HG03571 (cell line): ENCODE results near the gene PRSS57.
"Not testable (repeated sequence)": the region's sequence is repeated elsewhere in the genome, so short reads cannot be mapped to it uniquely, and the experiment has no call there.

Experiments used
- ATAC-seq: cut with Tn5 transposase; IDR thresholded peaks from one replicate; pipeline ENCODE4 v1.9.1; 2021; ENCODE audit not compliant: unreplicated experiment

The PRSS57 gene

DNA sequence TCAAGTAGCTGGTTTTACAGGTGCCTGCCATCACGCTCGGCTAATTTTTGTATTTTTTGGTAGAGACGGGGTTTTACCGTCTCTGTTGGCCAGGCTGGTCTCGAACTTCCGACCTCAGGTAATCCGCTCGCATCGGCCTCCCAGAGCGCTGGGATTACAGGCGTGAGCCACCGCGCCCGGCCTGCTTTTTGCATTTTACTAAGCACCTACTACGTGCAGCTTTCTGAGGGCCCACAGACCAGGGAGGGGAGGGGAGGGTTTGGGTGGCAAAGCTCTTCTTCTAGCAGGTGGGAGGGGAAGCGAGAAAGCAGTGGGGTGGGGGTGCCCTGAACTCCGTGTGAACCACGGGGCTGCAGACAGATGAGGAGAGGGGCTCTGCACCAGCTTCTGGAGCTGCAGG lies 28.5 kb upstream of the PRSS57 start:
- no peak for ATAC-seq

GRCh38 chr19:723247-723646 lies 28.0 kb upstream of the PRSS57 start:
- ATAC-seq = no peak

DNA sequence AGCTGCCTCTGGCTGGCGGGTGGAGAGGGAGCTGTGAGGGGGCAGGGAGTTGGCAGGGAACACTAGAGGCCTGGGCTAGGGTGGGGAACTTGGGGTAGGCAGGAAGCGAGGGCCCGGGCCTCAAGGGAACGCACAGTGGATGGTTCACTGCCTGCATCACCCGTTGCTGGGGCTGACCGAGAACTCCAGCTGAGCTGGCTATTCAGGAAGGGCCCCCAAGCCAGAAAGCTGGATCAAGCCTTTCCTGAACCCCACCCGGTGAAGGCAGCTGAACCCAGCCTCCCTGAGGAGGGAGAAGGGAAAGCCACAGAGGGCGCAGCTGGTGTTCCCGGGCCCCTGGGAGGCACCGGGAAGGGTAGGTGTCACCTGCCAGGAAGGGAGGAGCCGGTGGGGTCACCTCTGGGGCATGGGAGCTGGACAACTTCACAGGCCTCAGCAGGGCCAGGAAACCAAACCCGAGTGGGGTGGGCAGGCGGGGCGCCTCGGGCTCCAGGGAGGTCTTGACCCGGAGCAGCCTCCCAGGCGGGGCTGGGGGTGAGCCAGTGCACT lies 27.4 kb upstream of the PRSS57 start:
- ATAC-seq = no peak

GRCh38 chr19:720345-721160 lies 25.3 kb upstream of the PRSS57 start:
- no peak for ATAC-seq

GRCh38 chr19:719636-720344 lies 24.5 kb upstream of the PRSS57 start:
- ATAC-seq = no peak

DNA sequence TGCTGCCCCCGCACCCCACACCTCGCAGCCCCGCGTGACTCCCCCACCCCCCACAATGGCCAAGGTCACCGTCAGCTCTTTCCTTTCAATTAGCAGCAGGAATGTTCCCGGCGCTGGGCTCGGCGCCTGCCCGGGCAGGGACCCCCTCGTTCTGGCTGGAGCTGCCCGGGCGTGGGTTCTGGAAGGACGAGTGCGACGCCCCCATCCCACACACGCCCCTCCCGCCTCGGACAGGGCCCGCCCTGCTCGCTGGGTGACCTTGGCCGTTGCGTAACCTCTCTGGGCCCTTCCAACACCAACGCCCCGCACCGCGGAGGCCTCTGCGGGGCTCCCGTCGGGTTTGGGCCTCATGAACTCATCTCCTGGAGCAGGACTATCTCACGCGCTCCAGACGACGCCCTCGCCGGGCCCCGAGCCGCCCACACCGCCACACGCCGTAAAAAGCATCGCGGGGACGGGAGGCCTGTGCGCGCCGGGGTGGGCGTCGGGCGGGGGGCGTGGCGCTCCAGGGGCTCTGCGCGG lies 23.8 kb upstream of the PRSS57 start:
- no peak for ATAC-seq

DNA sequence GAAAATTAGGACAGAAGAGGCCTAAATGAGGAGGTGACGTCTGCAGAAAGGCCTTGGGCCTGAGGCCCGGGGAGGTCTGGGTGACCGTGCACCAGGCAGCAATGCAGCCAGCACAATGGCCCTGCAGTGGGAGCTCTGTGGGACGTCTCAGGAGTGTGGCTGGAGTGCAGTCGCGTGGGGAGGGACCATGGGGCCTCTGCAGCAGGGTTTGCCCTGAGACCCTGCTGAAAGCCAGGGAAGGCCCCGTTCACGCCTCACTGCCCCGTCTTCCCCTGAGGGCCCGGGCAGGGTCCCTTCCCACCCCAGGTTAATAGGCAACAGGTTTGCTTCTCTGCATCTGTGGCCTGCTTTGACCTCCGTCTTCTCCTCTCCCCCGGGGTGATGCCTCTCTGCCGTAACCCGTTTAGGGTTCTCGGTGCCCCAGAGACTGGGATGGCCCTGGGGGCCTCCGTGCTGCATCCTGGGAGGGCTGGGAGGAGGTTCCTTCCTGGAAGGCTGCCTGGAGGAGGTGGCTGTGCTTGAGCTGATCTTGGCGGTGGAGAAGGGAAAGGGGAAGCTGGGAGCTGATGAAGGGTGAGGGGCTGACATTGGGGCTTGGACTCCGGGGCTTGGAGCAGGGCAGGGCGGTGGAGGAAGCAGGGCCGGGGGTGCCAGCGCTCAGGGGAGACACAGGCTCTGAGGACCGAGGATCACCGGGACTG lies 23.1 kb upstream of the PRSS57 start:
- ATAC-seq = no peak

- ATAC-seq = no peak
Measured at GRCh38 chr19:715347-715746, 20.1 kb upstream of the PRSS57 start.

GRCh38 chr19:711254-711653 lies 16.0 kb upstream of the PRSS57 start:
- ATAC-seq = no peak

DNA sequence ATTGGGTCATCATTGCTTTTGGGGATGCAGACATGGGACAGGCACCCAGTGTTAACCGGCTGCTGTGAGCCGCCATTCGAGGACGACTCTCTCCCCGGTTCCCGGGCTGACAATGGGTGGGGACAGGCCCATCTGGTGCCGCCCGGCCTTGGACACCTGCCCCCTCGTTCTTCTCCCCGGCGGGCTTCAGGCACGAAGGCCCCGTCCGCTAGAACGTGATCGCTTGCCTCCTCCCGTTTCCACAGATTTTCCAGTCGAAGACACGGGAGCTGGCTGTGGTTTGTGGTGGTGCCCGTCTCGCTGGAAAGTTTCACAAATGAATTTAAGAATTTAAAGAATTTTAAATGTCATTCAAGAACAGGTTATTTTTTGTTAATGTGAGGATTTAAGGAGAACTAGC lies 15.5 kb upstream of the PRSS57 start:
- no peak for ATAC-seq

GRCh38 chr19:709965-710571 lies 14.8 kb upstream of the PRSS57 start:
- no peak for ATAC-seq

DNA sequence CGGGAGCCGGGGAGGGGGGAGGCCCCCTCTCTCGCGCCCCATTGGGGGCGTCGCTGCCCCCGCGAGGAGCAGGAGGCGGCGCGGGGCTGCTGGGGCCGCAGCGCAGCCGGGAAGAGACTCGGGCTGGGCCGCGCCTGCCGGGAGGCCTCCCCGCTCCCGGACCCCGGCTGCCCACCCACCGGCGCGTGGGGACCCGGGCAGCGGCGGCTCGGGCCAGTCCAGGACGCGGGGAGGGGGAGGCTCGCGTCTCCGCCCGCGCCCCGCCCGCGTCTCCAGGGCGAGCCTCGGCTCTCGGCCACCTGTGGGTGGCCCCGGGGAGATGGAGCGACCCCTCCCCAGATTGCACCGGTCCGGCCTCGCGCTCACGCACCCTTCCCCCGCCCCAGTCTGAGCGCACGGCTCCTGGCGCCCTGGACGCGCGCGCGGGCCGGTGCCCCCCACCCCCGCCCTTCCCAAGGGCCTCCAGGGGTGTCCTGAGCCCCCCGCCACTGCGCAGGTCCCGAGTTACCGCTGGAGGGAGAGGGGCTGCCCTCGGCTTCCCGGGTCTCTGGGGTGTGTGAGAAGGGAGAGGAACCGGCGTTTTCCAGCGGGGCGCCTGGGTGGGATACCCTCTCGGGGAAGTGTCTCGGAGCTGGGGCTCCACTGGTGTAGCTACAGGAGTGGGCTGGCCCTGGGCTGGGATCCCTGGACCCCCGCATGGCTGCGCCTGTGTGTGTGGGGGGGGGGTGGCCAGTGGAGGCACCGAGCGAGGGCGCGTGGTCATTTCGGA lies 14.1 kb upstream of the PRSS57 start:
- no peak for ATAC-seq

GRCh38 chr19:708154-709143 lies 13.2 kb upstream of the PRSS57 start, which contains the start of gene PALM:
PALM (plus strand) TSS chr19:708935; CDS start chr19:709147, 212 bp downstream.
- ATAC-seq = no peak

GRCh38 chr19:704447-704741 lies 9.1 kb upstream of the PRSS57 start:
- ATAC-seq = no peak

DNA sequence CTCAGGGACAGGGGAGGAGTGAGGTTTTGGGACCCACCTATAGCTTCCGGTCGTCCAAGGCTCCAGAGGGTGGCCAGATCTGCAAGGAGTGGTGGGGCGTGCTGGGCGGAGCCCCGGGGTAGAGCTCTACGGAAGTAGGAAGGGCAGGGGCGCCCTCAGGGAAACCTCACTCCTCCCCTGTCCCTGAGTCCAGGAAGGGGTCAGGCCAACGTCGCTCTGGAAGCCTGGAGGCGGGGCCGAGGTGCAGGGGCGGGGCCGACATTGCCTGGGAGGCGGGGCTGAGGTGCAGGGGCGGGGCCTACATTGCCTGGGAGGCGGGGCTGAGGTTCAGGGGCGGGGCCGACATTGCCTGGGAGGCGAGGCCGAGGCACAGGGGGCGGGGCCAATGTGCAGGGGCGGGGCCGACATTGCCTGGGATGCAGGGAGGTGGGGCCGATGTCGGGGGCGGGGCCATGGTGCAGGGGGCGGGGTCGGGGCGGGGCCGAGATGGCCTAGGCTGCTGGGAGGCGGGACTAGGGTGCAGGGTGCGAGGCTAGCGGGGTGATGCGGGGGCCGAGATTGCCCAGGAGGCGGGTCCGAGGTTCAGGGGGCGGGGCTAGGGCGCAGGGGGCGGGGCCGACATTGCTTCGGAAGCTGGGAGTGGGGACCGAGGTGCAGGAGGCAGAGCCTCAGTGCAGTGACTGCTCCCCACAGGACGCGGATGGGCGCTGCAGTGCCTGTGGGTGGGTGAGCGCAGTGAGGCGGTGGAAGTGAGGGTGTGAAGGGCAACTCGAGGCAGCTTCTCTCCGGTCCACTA lies 8.6 kb upstream of the PRSS57 start:
- ATAC-seq = no peak

GRCh38 chr19:703329-703650 lies 8.0 kb upstream of the PRSS57 start:
- no peak for ATAC-seq

- ATAC-seq = not testable (repeated sequence)
Measured at GRCh38 chr19:702847-703246, 7.6 kb upstream of the PRSS57 start.

GRCh38 chr19:699885-700284 lies 4.6 kb upstream of the PRSS57 start:
- ATAC-seq = not testable (repeated sequence)
